Sciatic nerve (tissue), 2 donors: Measurements from ENCODE around the gene ANKRD27. TPM values are rescaled to one million over a fixed set of nuclear protein-coding genes. Genes with fewer than 3 reads are reported as not detected.
A peak's percentile ranks its signal among the peaks of the same experiment; 100 is the strongest.
"Not testable (repeated sequence)": the region's sequence is repeated elsewhere in the genome, so short reads cannot be mapped to it uniquely, and the experiment has no call there.

ENCODE experiments used
- ATAC-seq: fragments of 200-7000 bp; cut with Tn5 transposase; one replicate; pipeline ENCODE4 v1.9.1; 2020; ENCODE audit warnings: mild to moderate bottlenecking, moderate library complexity
- DNase-seq: peaks from one replicate; pipeline ENCODE4 v3.0.0-alpha.2; 2020; ENCODE audit warnings: low spot score
- intact Hi-C: fragments of 100-400 bp; cut with DNase I; formaldehyde crosslinking; loops from one replicate; pipeline ENCODE4 v1.14.2; 2022
- total RNA-seq: library from RNA; stranded (reverse); fragmentation: NEBNext Ultra II Directional; extraction: Animal tissue kit (Norgen Biotek cat#: 25700); gene quantifications from one replicate; pipeline ENCODE4 v1.2.1, GENCODE V29; 2021
- donor health status: DM: no; HTN: no; CAD: no.
- donor health status: DM: no; HTN: no; CAD: no.

The ANKRD27 gene
- total RNA-seq, 1 donor from 2014 or later, result 37.9 TPM

- intact Hi-C loops, result no loop called here
- ATAC-seq (no peak), DNase-seq (no peak)
Measured at GRCh38 chr19:32662186-32662585, 12.8 kb downstream of the ANKRD27 start.

DNA sequence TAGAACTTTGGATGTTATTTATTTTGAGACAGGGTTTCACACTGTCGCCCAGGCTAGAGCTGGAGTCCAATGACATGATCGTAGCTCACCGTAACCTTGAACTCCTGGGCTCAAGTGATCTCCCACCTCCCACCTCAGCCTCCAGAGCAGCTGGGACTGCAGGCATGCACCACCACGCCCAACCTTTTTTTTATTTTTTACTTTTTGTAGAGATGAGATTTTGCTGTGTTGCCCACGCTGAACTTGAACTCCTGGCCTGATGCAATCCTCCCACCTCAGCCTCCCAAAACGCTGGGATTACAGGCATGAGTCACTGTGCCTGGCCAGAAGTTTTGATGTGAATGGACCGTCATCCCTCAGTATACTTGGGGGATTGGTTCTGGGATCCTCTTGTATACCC is 13.7 kb downstream of the ANKRD27 start:
- DNase-seq (no peak), ATAC-seq (no peak)
- intact Hi-C loops, result no loop called here

GRCh38 chr19:32658527-32658926 is 16.5 kb downstream of the ANKRD27 start:
- intact Hi-C loops, result no loop called here
- ATAC-seq (no peak), DNase-seq (no peak)

DNA sequence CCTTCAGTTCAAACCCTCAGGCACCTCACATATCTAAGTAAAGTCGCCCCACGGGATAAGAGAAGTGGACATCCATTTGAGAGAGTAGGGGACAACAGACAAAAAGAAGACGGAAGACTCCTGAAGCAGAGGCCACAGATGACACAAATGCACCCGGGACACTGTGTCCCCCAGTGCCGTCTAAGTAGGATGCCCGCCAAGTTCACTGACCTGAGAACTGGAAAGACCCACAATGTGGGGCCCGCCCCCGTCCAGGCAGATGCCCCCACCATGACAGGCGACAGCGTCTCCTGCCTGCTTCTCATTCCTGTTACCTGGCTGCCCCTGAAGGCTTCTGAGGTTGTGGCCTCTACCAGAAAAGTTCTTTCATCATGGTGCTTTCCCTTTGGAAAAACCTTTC is 16.9 kb downstream of the ANKRD27 start:
- intact Hi-C loops, result no loop called here
- ATAC-seq (no peak), DNase-seq (no peak)

DNA sequence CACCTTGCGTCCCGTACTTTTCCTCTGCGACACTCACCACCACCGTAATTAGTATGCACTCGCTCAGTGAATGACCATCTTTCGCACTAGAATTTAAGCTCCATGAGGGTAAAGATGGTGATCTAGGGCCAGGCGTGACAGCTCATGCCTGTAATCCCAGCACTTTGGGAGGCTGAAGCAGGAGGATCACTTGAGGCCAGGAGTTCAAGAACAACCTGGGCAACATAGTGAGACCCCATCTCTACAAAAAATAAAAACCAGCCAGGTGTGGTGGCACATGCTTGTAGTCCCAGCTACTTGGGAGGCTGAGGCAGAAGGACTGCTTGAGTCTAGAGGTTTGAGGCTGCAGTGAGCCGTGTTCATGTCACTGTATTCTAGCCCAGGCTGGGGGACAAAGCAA is 18.6 kb downstream of the ANKRD27 start:
- intact Hi-C loops, DNase-seq, ATAC-seq: not testable (repeated sequence)

- intact Hi-C loops, result no loop called here
- ATAC-seq, result no peak
- DNase-seq, result no peak
Measured at GRCh38 chr19:32653599-32653915, 21.4 kb downstream of the ANKRD27 start.

GRCh38 chr19:32652894-32653598 is 21.9 kb downstream of the ANKRD27 start:
- peak; percentile 73 for DNase-seq
- ATAC-seq, result peak; percentile 39
- intact Hi-C loops, result no loop called here

GRCh38 chr19:32652331-32652730 is 22.6 kb downstream of the ANKRD27 start:
- ATAC-seq, intact Hi-C loops, DNase-seq: not testable (repeated sequence)

GRCh38 chr19:32651729-32652140 is 23.2 kb downstream of the ANKRD27 start:
- DNase-seq (no peak), ATAC-seq (peak; percentile 58)
- intact Hi-C loops, result no loop called here

DNA sequence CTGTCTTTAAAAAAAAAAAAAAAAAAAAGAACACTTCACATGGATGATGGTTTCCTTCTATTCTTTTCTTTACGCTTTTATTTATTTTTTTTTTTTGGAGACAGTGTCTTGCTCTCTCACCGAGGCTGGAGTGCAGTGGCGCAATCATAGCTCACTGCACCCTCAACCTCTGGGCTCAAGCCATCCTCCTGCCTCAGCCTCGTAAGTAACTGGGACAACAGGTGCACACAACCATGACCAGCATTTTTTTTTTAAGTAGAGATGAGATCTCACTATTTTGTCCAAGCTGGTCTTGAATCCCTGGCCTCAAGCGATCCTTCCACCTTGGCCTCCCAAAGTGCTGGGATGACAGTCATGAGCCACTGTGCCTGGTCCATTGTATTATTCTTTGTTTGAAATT is 24.3 kb downstream of the ANKRD27 start:
- ATAC-seq, result no peak
- no peak for DNase-seq
- intact Hi-C loops, result no loop called here

GRCh38 chr19:32649751-32650150 is 25.2 kb downstream of the ANKRD27 start:
- ATAC-seq (no peak), DNase-seq (no peak)
- intact Hi-C loops, result no loop called here

DNA sequence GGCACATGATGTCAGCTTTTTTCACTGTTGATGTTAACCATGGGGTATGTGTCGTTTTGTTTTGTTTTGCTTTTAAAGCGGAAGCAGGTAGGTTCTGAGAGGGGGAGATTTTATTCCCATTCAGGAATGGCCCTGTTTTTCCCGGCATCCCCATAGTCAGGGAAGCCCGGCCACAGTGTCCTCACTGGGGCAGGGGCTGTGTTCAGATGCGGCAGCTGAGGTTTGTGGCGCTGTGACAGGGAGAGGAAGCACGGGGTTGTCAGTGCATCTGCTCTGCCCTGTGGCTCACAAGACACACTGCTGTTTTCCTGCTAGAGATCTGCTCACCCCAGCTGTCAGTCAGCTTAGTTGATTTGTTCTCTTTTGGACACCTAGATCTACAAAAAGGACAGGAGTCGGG is 27.6 kb downstream of the ANKRD27 start:
- ATAC-seq (no peak), DNase-seq (no peak)
- intact Hi-C loops, result no loop called here

DNA sequence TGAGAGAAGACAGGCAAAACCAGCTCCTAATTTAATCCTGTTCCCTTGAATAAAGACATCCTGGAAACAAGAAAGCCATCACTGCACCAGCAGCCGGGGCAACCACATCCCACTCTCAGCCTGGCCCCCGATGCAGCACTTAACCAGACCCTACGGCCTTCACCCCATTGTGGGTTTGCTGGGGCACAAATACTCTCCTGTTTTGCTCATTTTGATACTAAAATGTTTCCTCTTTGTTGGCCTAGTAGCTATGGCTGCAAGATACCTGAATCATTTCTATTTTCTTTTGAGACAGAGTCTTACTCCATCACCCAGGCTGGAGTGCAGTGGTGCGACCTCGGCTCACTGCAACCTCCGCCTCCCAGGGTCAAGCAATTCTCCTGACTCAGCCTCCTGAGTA is 28.4 kb downstream of the ANKRD27 start:
- DNase-seq, result no peak
- intact Hi-C loops, result no loop called here
- no peak for ATAC-seq

DNA sequence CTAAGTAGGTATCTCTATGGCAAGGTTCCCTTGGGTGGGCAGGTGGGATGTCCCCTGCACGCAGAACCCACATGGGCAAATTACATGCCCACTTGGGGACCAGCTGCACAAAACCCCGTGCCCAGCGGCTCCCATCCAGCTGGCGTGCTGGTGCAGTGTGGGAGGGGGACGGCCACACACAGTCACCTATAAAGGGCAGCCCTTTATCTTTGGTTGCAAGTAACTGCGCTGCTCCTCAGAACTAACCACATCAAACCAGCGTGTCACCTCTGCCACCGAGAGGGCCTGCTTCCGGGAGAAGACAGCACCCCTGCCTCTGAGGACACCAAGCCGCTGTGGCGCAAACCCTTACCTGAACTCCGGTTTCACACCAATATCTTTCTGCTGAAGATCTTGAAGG is 32.2 kb downstream of the ANKRD27 start:
- ATAC-seq (no peak), DNase-seq (no peak)
- intact Hi-C loops, result no loop called here

- no peak for ATAC-seq
- no peak for DNase-seq
- intact Hi-C loops, result no loop called here
Measured at GRCh38 chr19:32638625-32639024, 36.4 kb downstream of the ANKRD27 start.

DNA sequence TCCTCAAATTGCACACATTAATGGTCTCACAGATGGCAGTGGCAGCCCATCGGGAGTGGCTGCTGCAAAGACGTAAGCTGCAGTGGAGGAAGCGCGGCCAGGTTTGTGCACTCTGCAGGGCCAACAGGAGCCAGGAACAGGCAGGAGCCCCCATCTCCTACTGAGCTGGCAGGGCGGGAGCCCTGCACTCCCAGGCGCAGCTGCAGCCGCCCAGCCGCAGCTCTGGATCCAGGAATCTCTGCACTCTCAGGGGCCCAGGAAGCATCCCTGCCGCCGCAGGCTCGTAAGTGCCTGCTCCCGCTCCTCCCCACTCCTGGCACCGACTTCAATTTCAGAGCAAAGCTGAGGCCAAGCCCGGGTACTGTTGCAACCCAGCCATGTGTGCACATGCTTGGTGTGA is 37.5 kb downstream of the ANKRD27 start:
- no peak for DNase-seq
- intact Hi-C loops, result no loop called here
- ATAC-seq, result no peak

DNA sequence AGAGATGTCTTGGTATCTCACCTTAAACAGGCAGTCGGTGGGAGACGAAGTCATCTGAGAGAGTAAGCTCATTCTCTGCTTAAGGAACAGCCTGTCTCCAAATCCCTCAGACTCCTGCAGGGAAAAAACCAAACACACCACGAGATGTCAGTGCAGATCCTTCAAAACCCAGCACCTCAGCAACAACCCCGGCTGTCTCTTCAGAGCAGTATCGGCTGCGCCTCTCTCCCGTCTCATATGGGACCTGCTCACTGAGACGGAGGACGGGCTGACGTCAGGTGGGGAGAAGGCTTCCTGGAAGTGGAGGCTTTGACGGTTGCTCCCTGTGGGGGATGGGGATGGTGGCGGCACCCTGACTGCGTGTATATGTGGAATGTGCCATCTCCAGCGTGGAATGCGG is 43.6 kb downstream of the ANKRD27 start:
- ATAC-seq, result no peak
- DNase-seq, result no peak
- intact Hi-C loops, result no loop called here

- ATAC-seq (no peak), DNase-seq (no peak)
- intact Hi-C loops, result no loop called here
Measured at GRCh38 chr19:32630338-32630737, 44.6 kb downstream of the ANKRD27 start.

GRCh38 chr19:32627714-32628270 is 47.2 kb downstream of the ANKRD27 start:
- DNase-seq (no peak), ATAC-seq (no peak)
- intact Hi-C loops, result no loop called here

DNA sequence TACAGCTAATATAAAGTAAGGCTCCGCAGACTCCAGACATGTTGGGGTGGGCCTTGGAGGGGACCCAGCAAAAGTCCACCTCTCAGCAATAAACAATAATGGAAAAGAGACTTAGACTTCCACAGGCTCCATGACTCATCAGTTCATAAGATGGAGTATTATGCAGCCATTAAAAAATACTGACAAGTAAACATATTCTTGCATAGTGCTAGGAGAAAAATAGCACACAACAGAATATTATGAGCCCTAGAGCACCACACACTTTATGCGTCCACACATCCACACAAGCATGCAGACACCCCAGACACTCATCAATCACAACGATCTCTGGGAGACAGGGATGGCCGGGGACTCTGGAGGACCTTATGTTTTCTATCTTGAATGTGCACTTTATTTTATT is 48.0 kb downstream of the ANKRD27 start:
- ATAC-seq, result no peak
- intact Hi-C loops, result no loop called here
- no peak for DNase-seq

GRCh38 chr19:32624410-32624809 is 50.6 kb downstream of the ANKRD27 start:
- ATAC-seq (no peak), DNase-seq (no peak)
- intact Hi-C loops, result no loop called here
